Measurements from ENCODE around the gene NXPE4.
"Not testable (repeated sequence)": the region's sequence is repeated elsewhere in the genome, so short reads cannot be mapped to it uniquely, and the experiment has no call there.

NXPE4 gene

GRCh38 chr11:114595571-114595970 is at the start of gene NXPE4:
NXPE4 (minus strand) TSS chr11:114595786; CDS start chr11:114594759, 1,027 bp downstream.
- no peak within 1 kb of the TSS for H3K4me3 ChIP-seq (ENCODE audit: low read depth, low read length)
- no peaks in the 10 kb centered on the region for H3K9me3 ChIP-seq (ENCODE audit: control insufficient read depth, low read length)
- H3K27me3 ChIP-seq (ENCODE audit: control insufficient read depth, insufficient read depth, low read length): no peaks in the 10 kb centered on the region
- H2AFZ ChIP-seq: no peak within 1 kb of the TSS
- H3K27ac ChIP-seq: no peak within 1 kb of the TSS
- H3K79me2 ChIP-seq: no peaks in the 10 kb centered on the region
- no peak within 1 kb of the TSS for H3K4me2 ChIP-seq (ENCODE audit: low read length)
- no peak for TF ChIP-seq CTCF (IDR thresholded peaks at IDR 0.05)
- H3K36me3 ChIP-seq (ENCODE audit: control insufficient read depth, insufficient read depth, low read length): no peaks in the 10 kb centered on the region
- no peaks in the 10 kb centered on the region for H3K4me1 ChIP-seq
- H3K9ac ChIP-seq: no peak within 1 kb of the TSS

GRCh38 chr11:114639440-114639839 is 43.9 kb upstream of the NXPE4 start:
- not testable (repeated sequence) for H3K27ac ChIP-seq; H2AFZ ChIP-seq; H3K79me2 ChIP-seq; H3K9ac ChIP-seq; H3K4me3 ChIP-seq (ENCODE audit: low read depth, low read length); H3K4me2 ChIP-seq (ENCODE audit: low read length); H3K27me3 ChIP-seq (ENCODE audit: control insufficient read depth, insufficient read depth, low read length); H3K4me1 ChIP-seq; H3K36me3 ChIP-seq (ENCODE audit: control insufficient read depth, insufficient read depth, low read length); H3K9me3 ChIP-seq (ENCODE audit: control insufficient read depth, low read length)

GRCh38 chr11:114631445-114631965 is 35.9 kb upstream of the NXPE4 start:
- not testable (repeated sequence) for H3K9me3 ChIP-seq (ENCODE audit: control insufficient read depth, low read length); H3K4me1 ChIP-seq; H3K9ac ChIP-seq; H3K27me3 ChIP-seq (ENCODE audit: control insufficient read depth, insufficient read depth, low read length); H3K36me3 ChIP-seq (ENCODE audit: control insufficient read depth, insufficient read depth, low read length); H2AFZ ChIP-seq; H3K27ac ChIP-seq; H3K79me2 ChIP-seq; H3K4me3 ChIP-seq (ENCODE audit: low read depth, low read length); H3K4me2 ChIP-seq (ENCODE audit: low read length)

GRCh38 chr11:114625294-114625693 is 29.7 kb upstream of the NXPE4 start:
- Histone ChIP-seq H3K9me3 (ENCODE audit: control insufficient read depth, low read length) (no peaks in the 10 kb centered on the region), H3K36me3 (ENCODE audit: control insufficient read depth, insufficient read depth, low read length) (no peaks in the 10 kb centered on the region)
- no peak for TF ChIP-seq CTCF (IDR thresholded peaks at IDR 0.05)

GRCh38 chr11:114624455-114625207 is 29.0 kb upstream of the NXPE4 start:
- Histone ChIP-seq H3K27me3 (ENCODE audit: control insufficient read depth, insufficient read depth, low read length) (no peaks in the 10 kb centered on the region), H3K4me1 (no peaks in the 10 kb centered on the region), H2AFZ (no peak overlapping the region), H3K9ac (no peak overlapping the region), H3K4me3 (ENCODE audit: low read depth, low read length) (no peak overlapping the region), H3K79me2 (no peaks in the 10 kb centered on the region), H3K36me3 (ENCODE audit: control insufficient read depth, insufficient read depth, low read length) (no peaks in the 10 kb centered on the region), H3K4me2 (ENCODE audit: low read length) (no peak overlapping the region), H3K27ac (no peak overlapping the region), H3K9me3 (ENCODE audit: control insufficient read depth, low read length) (no peaks in the 10 kb centered on the region)
- no peak for TF ChIP-seq CTCF (IDR thresholded peaks at IDR 0.05)

More at GRCh38 chr11:114625294-114625693, 29.7 kb upstream of the NXPE4 start:
- H2AFZ ChIP-seq: no peak overlapping the region
- H3K4me1 ChIP-seq: no peaks in the 10 kb centered on the region
- H3K9ac ChIP-seq: no peak overlapping the region
- H3K4me3 ChIP-seq (ENCODE audit: low read depth, low read length): no peak overlapping the region
- no peak overlapping the region for H3K4me2 ChIP-seq (ENCODE audit: low read length)
- H3K79me2 ChIP-seq: no peaks in the 10 kb centered on the region
- H3K27me3 ChIP-seq (ENCODE audit: control insufficient read depth, insufficient read depth, low read length): no peaks in the 10 kb centered on the region
- no peak overlapping the region for H3K27ac ChIP-seq
